Activated gamma-delta T cell treated with Interleukin-2 at 50 U/mL for 16 hours (primary cell): ENCODE measurements around the gene SELENOM.
"Not testable (repeated sequence)": the region's sequence is repeated elsewhere in the genome, so short reads cannot be mapped to it uniquely, and the experiment has no call there.

Experiments used
- DNase-seq: peaks from one replicate; pipeline ENCODE4 v3.0.0-alpha.2; 2020

Gene SELENOM

GRCh38 chr22:31130873-31131272 lies 23.5 kb upstream of the SELENOM start:
- no peak for DNase-seq

GRCh38 chr22:31128156-31128555 lies 20.8 kb upstream of the SELENOM start:
- DNase-seq = no peak

- no peak for DNase-seq
Observed at GRCh38 chr22:31127181-31127772, 19.9 kb upstream of the SELENOM start.

- no peak for DNase-seq
Observed at GRCh38 chr22:31126869-31127175, 19.5 kb upstream of the SELENOM start.

GRCh38 chr22:31126128-31126868 lies 18.9 kb upstream of the SELENOM start:
- no peak for DNase-seq

- DNase-seq = no peak
Observed at GRCh38 chr22:31125521-31126117, 18.3 kb upstream of the SELENOM start.

- DNase-seq = no peak
Observed at GRCh38 chr22:31124811-31125465, 17.6 kb upstream of the SELENOM start.

- no peak for DNase-seq
Observed at GRCh38 chr22:31124290-31124689, 16.9 kb upstream of the SELENOM start.

GRCh38 chr22:31123292-31123602 lies 15.9 kb upstream of the SELENOM start:
- DNase-seq = no peak

GRCh38 chr22:31122532-31123291 lies 15.3 kb upstream of the SELENOM start, which contains the start of gene INPP5J:
Gene INPP5J, plus strand, starts transcription at chr22:31122966. Its CDS starts 49 bp downstream, at chr22:31123015.
- DNase-seq = no peak

GRCh38 chr22:31122196-31122531 lies 14.8 kb upstream of the SELENOM start:
- DNase-seq = no peak

- DNase-seq = no peak
Observed at GRCh38 chr22:31121403-31121802, 14.0 kb upstream of the SELENOM start.

- DNase-seq = no peak
Observed at GRCh38 chr22:31120642-31121041, 13.3 kb upstream of the SELENOM start.

- no peak for DNase-seq
Observed at GRCh38 chr22:31120230-31120629, 12.9 kb upstream of the SELENOM start.

GRCh38 chr22:31119026-31119717 lies 11.8 kb upstream of the SELENOM start:
- DNase-seq = no peak

GRCh38 chr22:31118046-31118820 lies 10.9 kb upstream of the SELENOM start:
- DNase-seq = no peak

GRCh38 chr22:31112547-31113091 lies 5.3 kb upstream of the SELENOM start:
- not testable (repeated sequence) for DNase-seq

GRCh38 chr22:31107894-31108218 lies 488 bp upstream of the SELENOM start:
- DNase-seq = no peak

- no peak for DNase-seq
Observed at GRCh38 chr22:31106731-31107177, 614 bp downstream of the SELENOM start.

- DNase-seq = no peak
Observed at GRCh38 chr22:31106001-31106571, 1.3 kb downstream of the SELENOM start.

GRCh38 chr22:31105282-31105929 lies 2.0 kb downstream of the SELENOM start:
- DNase-seq = no peak
